Measurements from ENCODE around the gene CCDC71. TPM values are rescaled to one million over a fixed set of nuclear protein-coding genes. Genes with fewer than 3 reads are reported as not detected.

CCDC71 gene
- total and polyA plus RNA-seq, 2 of the 13 experiments (the other 11 are each of a cell fraction or from before 2014, with no cell fraction given), result 9.7 to 14.3 TPM

- TF ChIP-seq KLF13 (CRISPR knock-in tag; IDR thresholded peaks at IDR 0.05) (no peak; the same call in 1 of the 2 replicates), ZNF597 (CRISPR knock-in tag; IDR thresholded peaks at IDR 0.05) (no peak), ZBTB46 (CRISPR knock-in tag; IDR thresholded peaks at IDR 0.05; ENCODE audit: borderline replicate concordance) (peak; percentile 97), SP2 (CRISPR knock-in tag; IDR thresholded peaks at IDR 0.05) (peak; percentile 84), MYC (CRISPR knock-in tag; IDR thresholded peaks at IDR 0.05; ENCODE audit: borderline replicate concordance) (peak; percentile 29; the same call in 1 of the 2 replicates), NRL (CRISPR knock-in tag; IDR thresholded peaks at IDR 0.05; ENCODE audit: borderline replicate concordance) (peak; percentile 61; the same call in 1 of the 2 replicates), FOXK1 (CRISPR knock-in tag; IDR thresholded peaks at IDR 0.05; ENCODE audit: borderline replicate concordance, low read depth) (0 out of 2 replicates have a peak, but pooled peaks have one; percentile 15), EZH2 (conservative IDR thresholded peaks at IDR 0.05; ENCODE audit: low read depth, low read length) (no peak), IKZF1 (IDR thresholded peaks at IDR 0.05) (no peak), ZNF75D (CRISPR knock-in tag; IDR thresholded peaks at IDR 0.05; ENCODE audit: borderline replicate concordance) (no peak), NR2F2 (IDR thresholded peaks at IDR 0.05; ENCODE audit: borderline replicate concordance, low read depth) (peak; percentile 41; the same call in 1 of the 2 replicates), ZNF274 (CRISPR knock-in tag; IDR thresholded peaks at IDR 0.05) (no peak), PHF21A (CRISPR knock-in tag; IDR thresholded peaks at IDR 0.05) (no peak), NFYC (CRISPR knock-in tag; IDR thresholded peaks at IDR 0.05) (no peak), THAP9 (CRISPR knock-in tag; IDR thresholded peaks at IDR 0.05; ENCODE audit: borderline replicate concordance) (peak; percentile 26; the same call in 1 of the 2 replicates)
- TF ChIP-seq, protein P1, sequence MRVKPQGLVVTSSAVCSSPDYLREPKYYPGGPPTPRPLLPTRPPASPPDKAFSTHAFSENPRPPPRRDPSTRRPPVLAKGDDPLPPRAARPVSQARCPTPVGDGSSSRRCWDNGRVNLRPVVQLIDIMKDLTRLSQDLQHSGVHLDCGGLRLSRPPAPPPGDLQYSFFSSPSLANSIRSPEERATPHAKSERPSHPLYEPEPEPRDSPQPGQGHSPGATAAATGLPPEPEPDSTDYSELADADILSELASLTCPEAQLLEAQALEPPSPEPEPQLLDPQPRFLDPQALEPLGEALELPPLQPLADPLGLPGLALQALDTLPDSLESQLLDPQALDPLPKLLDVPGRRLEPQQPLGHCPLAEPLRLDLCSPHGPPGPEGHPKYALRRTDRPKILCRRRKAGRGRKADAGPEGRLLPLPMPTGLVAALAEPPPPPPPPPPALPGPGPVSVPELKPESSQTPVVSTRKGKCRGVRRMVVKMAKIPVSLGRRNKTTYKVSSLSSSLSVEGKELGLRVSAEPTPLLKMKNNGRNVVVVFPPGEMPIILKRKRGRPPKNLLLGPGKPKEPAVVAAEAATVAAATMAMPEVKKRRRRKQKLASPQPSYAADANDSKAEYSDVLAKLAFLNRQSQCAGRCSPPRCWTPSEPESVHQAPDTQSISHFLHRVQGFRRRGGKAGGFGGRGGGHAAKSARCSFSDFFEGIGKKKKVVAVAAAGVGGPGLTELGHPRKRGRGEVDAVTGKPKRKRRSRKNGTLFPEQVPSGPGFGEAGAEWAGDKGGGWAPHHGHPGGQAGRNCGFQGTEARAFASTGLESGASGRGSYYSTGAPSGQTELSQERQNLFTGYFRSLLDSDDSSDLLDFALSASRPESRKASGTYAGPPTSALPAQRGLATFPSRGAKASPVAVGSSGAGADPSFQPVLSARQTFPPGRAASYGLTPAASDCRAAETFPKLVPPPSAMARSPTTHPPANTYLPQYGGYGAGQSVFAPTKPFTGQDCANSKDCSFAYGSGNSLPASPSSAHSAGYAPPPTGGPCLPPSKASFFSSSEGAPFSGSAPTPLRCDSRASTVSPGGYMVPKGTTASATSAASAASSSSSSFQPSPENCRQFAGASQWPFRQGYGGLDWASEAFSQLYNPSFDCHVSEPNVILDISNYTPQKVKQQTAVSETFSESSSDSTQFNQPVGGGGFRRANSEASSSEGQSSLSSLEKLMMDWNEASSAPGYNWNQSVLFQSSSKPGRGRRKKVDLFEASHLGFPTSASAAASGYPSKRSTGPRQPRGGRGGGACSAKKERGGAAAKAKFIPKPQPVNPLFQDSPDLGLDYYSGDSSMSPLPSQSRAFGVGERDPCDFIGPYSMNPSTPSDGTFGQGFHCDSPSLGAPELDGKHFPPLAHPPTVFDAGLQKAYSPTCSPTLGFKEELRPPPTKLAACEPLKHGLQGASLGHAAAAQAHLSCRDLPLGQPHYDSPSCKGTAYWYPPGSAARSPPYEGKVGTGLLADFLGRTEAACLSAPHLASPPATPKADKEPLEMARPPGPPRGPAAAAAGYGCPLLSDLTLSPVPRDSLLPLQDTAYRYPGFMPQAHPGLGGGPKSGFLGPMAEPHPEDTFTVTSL (CRISPR knock-in tag; IDR thresholded peaks at IDR 0.05; ENCODE audit: borderline replicate concordance), result no peak
Observed at GRCh38 chr3:49165771-49166751, at the start of gene CCDC71 (continued).

Measured in HepG2 (cell line).